Activated T-helper 1 cell treated with anti-CD3 and anti-CD28 coated beads, Interleukin-2, amount 50 U/mL, for 16 hours (primary cell): ENCODE measurements around the gene COMMD6.
"Not testable (repeated sequence)": the region's sequence is repeated elsewhere in the genome, so short reads cannot be mapped to it uniquely, and the experiment has no call there.

Experiments used
- DNase-seq, 2 donors: peaks; one replicate each; pipeline ENCODE4 v3.0.0-alpha.2; 2020; ENCODE audit warnings: low read depth in 1 of 2, low spot score in 1 of 2

COMMD6 gene

GRCh38 chr13:75537401-75538365 lies at the start of gene COMMD6:
COMMD6 (minus strand) TSS chr13:75537841; CDS start chr13:75537805, 36 bp downstream.
- DNase-seq = peak; percentile 24 to 49

- DNase-seq = no peak
Observed at GRCh38 chr13:75585153-75585552, 47.5 kb upstream of the COMMD6 start.

GRCh38 chr13:75583091-75583490 lies 45.5 kb upstream of the COMMD6 start:
- DNase-seq = no peak

- no peak for DNase-seq
Observed at GRCh38 chr13:75581874-75582640, 44.4 kb upstream of the COMMD6 start.

GRCh38 chr13:75579529-75579928 lies 41.9 kb upstream of the COMMD6 start:
- DNase-seq = no peak

- DNase-seq = no peak
Observed at GRCh38 chr13:75569576-75569975, 31.9 kb upstream of the COMMD6 start.

- DNase-seq = no peak
Observed at GRCh38 chr13:75566658-75567057, 29.0 kb upstream of the COMMD6 start.

GRCh38 chr13:75558145-75558840 lies 20.7 kb upstream of the COMMD6 start:
- no peak for DNase-seq

- DNase-seq = no peak
Observed at GRCh38 chr13:75556961-75557360, 19.3 kb upstream of the COMMD6 start.

- DNase-seq = no peak
Observed at GRCh38 chr13:75555836-75556235, 18.2 kb upstream of the COMMD6 start.

GRCh38 chr13:75554981-75555380 lies 17.3 kb upstream of the COMMD6 start:
- DNase-seq = no peak

GRCh38 chr13:75554464-75554863 lies 16.8 kb upstream of the COMMD6 start:
- no peak for DNase-seq

- no peak for DNase-seq
Observed at GRCh38 chr13:75550159-75550567, 12.5 kb upstream of the COMMD6 start.

- DNase-seq = peak; percentile 95 to 96
Observed at GRCh38 chr13:75549262-75550158, 11.9 kb upstream of the COMMD6 start, which contains the start of gene UCHL3. UCHL3 (plus strand) TSS chr13:75549791; CDS start chr13:75549821, 30 bp downstream.

GRCh38 chr13:75547917-75548316 lies 10.3 kb upstream of the COMMD6 start:
- no peak for DNase-seq

GRCh38 chr13:75545386-75545785 lies 7.7 kb upstream of the COMMD6 start:
- DNase-seq = not testable (repeated sequence)

- DNase-seq = no peak
Observed at GRCh38 chr13:75544681-75545330, 7.2 kb upstream of the COMMD6 start.

GRCh38 chr13:75541961-75542360 lies 4.3 kb upstream of the COMMD6 start:
- no peak for DNase-seq

GRCh38 chr13:75541287-75541686 lies 3.6 kb upstream of the COMMD6 start:
- no peak for DNase-seq

- no peak for DNase-seq
Observed at GRCh38 chr13:75533861-75534260, 3.8 kb downstream of the COMMD6 start.
